ENCODE results near the gene PTPN13.

Gene PTPN13

DNA sequence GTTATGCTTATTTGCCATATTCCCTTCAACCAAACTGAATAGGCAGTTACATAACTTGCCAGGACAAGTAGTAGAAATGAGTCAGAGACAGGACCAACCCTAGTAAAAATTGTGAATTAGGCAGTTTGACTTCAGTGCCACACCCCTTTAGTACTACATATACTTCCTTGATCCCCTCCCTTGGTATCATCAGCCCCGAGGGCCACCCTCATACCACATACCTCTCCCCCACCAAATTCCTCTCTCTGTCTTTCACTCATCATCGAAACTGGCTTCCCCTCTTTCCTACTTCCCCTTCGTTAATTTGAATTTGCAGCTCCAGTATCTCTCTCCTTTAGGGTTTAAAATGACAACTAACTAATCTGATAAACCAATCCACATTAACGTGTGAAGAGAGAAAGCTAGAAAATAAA, 7.9 kb upstream of the PTPN13 start:
- Histone ChIP-seq H3K27me3 (replicated peaks) (no peaks in the 10 kb centered on the region), H3K36me3 (replicated peaks) (no peaks in the 10 kb centered on the region), H3K27ac (no peak overlapping the region), H3K4me3 (ENCODE audit: low read depth, low read length) (no peak overlapping the region)
- in situ Hi-C loops (cut with HindIII; ENCODE audit: low pct_ligation_motif_present, low sequenced_read_pairs), result no loop called here
- TF ChIP-seq, protein P1, sequence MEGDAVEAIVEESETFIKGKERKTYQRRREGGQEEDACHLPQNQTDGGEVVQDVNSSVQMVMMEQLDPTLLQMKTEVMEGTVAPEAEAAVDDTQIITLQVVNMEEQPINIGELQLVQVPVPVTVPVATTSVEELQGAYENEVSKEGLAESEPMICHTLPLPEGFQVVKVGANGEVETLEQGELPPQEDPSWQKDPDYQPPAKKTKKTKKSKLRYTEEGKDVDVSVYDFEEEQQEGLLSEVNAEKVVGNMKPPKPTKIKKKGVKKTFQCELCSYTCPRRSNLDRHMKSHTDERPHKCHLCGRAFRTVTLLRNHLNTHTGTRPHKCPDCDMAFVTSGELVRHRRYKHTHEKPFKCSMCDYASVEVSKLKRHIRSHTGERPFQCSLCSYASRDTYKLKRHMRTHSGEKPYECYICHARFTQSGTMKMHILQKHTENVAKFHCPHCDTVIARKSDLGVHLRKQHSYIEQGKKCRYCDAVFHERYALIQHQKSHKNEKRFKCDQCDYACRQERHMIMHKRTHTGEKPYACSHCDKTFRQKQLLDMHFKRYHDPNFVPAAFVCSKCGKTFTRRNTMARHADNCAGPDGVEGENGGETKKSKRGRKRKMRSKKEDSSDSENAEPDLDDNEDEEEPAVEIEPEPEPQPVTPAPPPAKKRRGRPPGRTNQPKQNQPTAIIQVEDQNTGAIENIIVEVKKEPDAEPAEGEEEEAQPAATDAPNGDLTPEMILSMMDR (IDR thresholded peaks at IDR 0.05; ENCODE audit: low read depth, low read length, missing control alignments), result no peak
- no peak for DNase-seq

DNA sequence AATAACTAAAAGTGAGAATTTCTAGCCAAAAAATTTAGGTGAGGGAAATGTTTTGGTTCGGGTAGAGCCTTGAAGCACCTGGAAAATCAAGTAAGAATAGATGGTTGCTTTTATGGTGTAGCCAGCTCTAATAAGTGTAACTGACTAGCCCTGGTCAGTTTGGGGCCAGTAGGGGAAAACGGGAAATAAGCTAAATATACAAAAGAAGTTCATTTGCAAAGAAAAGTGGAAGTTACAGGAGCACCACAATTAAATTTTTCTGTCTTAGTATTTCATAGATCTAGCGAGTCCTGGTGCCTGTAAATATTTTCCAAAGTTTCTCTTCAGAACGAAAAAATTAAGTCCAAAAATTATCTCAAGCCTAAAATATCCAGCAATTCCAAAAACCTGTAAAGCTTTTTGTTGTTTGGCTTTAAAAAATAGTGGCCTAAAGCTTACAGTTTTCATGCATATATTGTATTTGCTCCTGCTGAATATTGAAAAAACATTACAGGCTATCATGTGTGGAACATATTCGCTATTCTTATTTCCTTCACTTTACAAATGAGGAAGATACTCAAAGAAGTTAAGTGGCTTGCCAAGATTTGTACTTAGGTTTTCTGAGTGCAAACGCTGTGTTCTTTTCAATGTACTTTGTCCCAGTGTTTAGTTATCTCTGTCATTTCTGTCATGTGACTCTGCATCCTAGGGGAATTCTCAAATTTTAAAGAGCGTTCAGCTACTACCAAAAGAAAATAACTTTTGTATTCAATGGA, 7.3 kb upstream of the PTPN13 start:
- no peak for DNase-seq
- Histone ChIP-seq H3K4me3 (ENCODE audit: low read depth, low read length) (no peak overlapping the region), H3K27me3 (replicated peaks) (no peaks in the 10 kb centered on the region), H3K27ac (no peak overlapping the region), H3K36me3 (replicated peaks) (no peaks in the 10 kb centered on the region)
- TF ChIP-seq, protein P1 (IDR thresholded peaks at IDR 0.05; ENCODE audit: low read depth, low read length, missing control alignments), result no peak
- in situ Hi-C loops (cut with HindIII; ENCODE audit: low pct_ligation_motif_present, low sequenced_read_pairs), result no loop called here

DNA sequence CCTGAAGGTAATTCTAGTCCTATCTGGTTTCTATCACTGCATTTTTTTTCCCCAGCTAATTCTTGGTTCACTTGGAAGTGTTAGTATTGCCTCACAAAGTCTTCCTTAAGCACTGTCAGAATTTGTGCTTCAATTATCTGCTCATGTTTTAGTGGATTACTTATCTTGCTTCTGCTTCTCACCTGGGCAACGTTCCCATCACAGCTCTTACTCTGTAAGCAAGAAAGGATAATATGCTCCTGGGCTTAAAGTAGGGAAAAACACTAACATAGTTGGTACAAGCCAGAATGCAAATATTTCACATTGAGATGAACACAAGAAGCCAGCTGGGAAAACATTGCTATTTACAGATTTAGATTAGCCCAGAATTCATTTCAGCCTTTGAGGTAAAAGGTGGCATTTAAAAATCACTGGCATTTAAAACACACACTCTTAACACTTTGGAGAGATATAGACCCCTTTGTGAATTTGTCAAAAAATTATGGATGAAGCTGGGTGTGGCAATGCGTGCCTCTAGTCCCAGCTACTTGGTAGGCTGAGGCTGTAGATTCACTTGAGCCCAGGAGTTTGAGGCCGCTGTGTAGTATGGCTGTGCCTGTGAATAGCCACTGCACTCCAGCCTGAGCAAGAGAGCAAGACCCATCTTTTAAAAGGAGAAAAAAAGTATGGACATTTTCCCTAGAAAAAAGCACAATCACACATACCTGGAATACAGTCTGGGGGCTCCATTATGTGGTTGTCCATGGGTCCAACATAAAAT, 6.6 kb upstream of the PTPN13 start:
- Histone ChIP-seq H3K27ac (no peak overlapping the region), H3K36me3 (replicated peaks) (no peaks in the 10 kb centered on the region), H3K4me3 (ENCODE audit: low read depth, low read length) (no peak overlapping the region), H3K27me3 (replicated peaks) (no peaks in the 10 kb centered on the region)
- in situ Hi-C loops (cut with HindIII; ENCODE audit: low pct_ligation_motif_present, low sequenced_read_pairs), result no loop called here
- TF ChIP-seq, protein P1 (IDR thresholded peaks at IDR 0.05; ENCODE audit: low read depth, low read length, missing control alignments), result no peak
- no peak for DNase-seq

DNA sequence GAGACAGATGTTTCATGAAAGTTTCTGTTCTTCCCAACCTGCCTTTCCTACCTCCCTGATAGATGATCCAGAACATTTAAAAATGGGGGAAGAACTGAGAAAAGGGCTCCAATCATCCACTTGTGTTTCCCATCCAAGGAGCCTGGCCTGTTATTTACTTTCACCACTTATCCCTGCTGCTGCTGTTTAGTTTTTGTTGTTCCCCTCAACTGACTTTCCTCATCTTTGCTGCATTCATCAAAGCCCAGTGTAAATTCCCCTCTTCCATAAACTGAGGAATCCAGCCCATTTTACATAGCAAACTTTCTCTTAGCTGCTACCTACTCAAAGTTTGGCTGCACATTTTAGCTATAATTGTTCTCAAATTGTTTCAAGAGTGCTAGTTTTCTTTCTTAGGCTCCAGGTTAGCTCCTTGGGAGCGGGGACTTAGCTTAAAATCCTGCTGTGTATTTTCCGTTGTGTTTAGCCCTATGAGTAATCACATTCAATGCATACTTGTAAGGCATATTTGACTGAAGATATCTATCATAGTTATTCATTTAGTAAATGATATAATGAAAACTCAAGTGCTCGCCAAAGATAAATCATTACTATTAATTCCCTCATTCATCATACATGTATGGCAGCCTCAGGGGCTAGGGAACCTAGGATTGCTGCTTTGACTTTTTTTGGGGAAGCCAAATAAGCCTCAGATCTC, 1.4 kb upstream of the PTPN13 start:
- TF ChIP-seq, protein P1 (IDR thresholded peaks at IDR 0.05; ENCODE audit: low read depth, low read length, missing control alignments), result no peak
- H3K27ac ChIP-seq, result peak overlapping the region; percentile 80
- no peak overlapping the region for H3K4me3 ChIP-seq (ENCODE audit: low read depth, low read length)
- no peaks in the 10 kb centered on the region for H3K27me3 ChIP-seq (replicated peaks)
- in situ Hi-C loops (cut with HindIII; ENCODE audit: low pct_ligation_motif_present, low sequenced_read_pairs), result no loop called here
- no peaks in the 10 kb centered on the region for H3K36me3 ChIP-seq (replicated peaks)
- DNase-seq, result peak; percentile 35

DNA sequence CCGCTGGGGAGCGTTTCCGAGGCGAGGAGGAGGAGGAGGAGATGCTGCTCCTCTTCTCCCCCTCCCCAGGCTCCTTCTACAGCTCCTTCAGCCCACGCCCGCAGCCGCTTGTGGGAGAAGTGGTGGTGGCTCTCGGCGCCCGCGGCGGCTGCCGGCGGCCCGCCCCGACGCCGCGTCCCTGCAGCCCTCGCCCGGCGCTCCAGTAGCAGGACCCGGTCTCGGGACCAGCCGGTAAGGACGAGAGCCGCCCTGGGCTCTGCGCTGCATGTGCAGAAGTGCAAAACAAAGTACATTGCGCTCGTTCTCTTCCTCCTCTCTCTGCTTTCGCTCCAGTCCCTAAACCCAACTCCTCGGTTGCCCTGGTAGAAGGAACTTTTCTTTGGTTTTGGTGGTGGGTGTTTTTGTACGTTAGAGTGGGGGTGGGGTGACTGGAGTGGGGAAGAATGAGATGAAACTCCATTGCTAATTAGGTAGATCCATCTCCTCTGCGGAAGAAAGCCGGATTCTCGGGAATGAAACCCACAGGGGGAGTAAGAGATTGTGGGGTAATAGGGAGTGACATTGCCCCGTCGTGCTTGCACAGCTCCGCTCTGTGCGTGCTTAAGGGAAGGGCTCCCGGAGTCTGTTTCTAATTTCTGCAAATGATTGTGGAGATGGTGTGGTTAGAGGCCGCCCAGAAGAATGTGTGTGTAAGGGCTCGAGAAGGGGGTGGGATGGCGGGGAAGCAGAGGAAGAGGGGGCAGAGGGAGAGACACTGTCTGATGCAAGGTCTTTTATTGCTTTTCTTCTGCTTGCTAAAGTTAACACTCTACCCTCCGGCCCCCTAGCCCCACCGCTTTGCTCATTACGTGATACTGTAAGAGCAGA, 677 bp downstream of the PTPN13 start:
- Histone ChIP-seq H3K27me3 (replicated peaks) (no peaks in the 10 kb centered on the region), H3K36me3 (replicated peaks) (no peaks in the 10 kb centered on the region), H3K27ac (peak overlapping the region; percentile 80), H3K4me3 (ENCODE audit: low read depth, low read length) (peak overlapping the region; percentile 80)
- DNase-seq, result peak; percentile 78
- TF ChIP-seq, protein P1 (IDR thresholded peaks at IDR 0.05; ENCODE audit: low read depth, low read length, missing control alignments), result peak; percentile 54
- in situ Hi-C loops (cut with HindIII; ENCODE audit: low pct_ligation_motif_present, low sequenced_read_pairs), result no loop called here
